Measurements from ENCODE around the gene ATP8A2.

Gene ATP8A2

DNA sequence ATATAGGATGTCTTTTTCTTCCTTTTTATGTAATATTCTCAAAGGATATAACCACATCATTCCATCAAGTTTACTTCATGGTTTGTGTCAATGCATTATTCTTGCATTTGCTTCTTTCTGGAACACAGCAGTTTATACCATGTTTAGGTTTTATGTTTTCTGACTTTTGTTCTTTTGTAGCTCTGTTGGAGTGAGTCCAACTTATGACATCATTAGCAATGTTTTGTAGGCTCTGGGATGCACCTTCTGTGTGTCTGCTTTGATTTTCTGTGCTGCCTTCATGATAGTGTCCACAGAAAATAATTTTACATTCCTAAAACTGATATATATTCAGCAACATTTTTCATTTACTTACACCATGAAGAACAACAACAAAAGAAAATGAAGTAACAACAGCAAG lies 611.1 kb downstream of the ATP8A2 start:
- TF ChIP-seq, protein P1, sequence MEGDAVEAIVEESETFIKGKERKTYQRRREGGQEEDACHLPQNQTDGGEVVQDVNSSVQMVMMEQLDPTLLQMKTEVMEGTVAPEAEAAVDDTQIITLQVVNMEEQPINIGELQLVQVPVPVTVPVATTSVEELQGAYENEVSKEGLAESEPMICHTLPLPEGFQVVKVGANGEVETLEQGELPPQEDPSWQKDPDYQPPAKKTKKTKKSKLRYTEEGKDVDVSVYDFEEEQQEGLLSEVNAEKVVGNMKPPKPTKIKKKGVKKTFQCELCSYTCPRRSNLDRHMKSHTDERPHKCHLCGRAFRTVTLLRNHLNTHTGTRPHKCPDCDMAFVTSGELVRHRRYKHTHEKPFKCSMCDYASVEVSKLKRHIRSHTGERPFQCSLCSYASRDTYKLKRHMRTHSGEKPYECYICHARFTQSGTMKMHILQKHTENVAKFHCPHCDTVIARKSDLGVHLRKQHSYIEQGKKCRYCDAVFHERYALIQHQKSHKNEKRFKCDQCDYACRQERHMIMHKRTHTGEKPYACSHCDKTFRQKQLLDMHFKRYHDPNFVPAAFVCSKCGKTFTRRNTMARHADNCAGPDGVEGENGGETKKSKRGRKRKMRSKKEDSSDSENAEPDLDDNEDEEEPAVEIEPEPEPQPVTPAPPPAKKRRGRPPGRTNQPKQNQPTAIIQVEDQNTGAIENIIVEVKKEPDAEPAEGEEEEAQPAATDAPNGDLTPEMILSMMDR (IDR thresholded peaks at IDR 0.05): no peak
- no peak for DNase-seq (ENCODE audit: low spot score)
- no peak overlapping the region for H3K4me3 ChIP-seq
- H3K27ac ChIP-seq: no peak overlapping the region

DNA sequence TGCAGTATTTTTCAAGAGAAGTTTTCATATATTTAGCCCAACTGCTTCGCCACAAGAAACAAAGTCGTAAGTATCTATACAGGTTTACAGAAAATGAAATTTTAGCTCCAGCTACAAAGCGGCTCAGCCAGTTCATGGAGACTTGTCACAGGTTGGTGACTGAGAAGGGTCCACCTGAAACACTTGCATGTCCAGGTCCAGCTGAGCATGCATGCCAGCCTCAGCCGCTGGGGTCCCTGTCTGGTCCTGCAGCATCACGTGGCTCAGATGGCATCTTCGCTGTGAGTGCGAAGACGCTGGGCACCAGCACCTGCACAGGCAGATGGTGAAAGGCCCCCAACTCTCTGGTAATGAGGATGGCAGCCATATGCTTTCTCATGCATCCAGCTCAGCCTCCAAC lies 616.2 kb downstream of the ATP8A2 start:
- TF ChIP-seq, protein P1 (IDR thresholded peaks at IDR 0.05): no peak
- Histone ChIP-seq H3K4me3 (no peak overlapping the region), H3K27ac (no peak overlapping the region)
- DNase-seq (ENCODE audit: low spot score): no peak

DNA sequence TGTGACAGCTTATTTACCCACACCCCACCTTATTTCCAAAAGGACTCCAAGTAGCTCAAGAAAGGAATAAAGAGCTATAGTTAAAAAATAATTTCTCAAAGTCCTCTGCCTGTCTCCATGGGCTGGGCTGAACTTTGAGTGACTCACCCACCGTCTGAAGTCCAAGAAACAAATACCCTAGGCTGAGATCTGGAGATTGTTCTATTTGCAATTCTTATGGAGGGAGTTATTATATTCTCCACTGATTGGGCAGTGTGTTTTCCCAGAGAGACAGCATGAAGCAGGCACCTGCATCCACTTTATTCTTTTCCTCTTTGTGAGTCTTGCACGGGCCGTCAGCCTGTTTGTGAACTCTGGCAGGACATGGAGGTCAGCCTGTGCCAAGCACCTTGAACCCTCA lies 616.9 kb downstream of the ATP8A2 start:
- no peak overlapping the region for H3K27ac ChIP-seq
- TF ChIP-seq, protein P1 (IDR thresholded peaks at IDR 0.05): no peak
- DNase-seq (ENCODE audit: low spot score): no peak
- no peak overlapping the region for H3K4me3 ChIP-seq

DNA sequence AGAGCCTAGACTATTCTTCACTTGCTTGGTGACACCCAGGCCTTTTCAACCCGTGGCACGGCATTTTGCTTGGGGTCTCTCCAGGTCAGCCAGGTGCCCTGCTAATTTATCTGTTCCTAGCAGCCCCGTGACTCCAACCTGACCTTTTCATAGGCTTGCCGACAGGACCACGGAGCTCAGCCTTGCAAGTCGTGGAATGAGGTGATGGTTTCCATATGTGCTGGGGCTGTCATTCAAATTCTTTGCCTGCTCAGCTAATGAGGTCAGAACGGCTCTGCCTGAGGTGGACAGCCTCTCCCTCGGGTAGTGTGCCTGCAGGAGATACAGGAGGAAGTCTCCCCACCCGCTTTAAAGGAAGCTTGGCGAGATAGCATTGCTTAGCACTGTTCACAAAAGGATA lies 619.0 kb downstream of the ATP8A2 start:
- Histone ChIP-seq H3K27ac (no peak overlapping the region), H3K4me3 (no peak overlapping the region)
- no peak for DNase-seq (ENCODE audit: low spot score)
- TF ChIP-seq, protein P1 (IDR thresholded peaks at IDR 0.05): no peak

DNA sequence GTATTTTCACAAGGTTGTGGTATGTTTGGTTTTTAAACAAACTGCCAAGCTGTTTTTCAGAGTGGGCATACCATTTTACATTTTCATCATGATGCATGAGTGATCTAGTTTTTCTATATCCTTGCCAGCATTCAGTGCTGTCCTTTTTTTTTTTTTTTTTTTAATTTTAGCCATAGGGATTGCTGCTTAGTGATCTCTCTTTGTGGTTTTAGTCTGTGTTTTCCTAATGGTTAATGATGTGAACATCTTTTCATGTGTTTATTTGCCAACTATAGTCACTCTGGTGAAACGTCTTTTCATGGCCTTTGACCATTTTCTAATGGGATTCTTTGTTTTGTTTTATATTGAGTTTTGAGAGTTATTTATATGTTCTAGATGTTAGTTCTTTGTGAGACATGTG lies 620.3 kb downstream of the ATP8A2 start:
- Histone ChIP-seq H3K4me3 (no peak overlapping the region), H3K27ac (no peak overlapping the region)
- no peak for DNase-seq (ENCODE audit: low spot score)
- TF ChIP-seq, protein P1 (IDR thresholded peaks at IDR 0.05): no peak

DNA sequence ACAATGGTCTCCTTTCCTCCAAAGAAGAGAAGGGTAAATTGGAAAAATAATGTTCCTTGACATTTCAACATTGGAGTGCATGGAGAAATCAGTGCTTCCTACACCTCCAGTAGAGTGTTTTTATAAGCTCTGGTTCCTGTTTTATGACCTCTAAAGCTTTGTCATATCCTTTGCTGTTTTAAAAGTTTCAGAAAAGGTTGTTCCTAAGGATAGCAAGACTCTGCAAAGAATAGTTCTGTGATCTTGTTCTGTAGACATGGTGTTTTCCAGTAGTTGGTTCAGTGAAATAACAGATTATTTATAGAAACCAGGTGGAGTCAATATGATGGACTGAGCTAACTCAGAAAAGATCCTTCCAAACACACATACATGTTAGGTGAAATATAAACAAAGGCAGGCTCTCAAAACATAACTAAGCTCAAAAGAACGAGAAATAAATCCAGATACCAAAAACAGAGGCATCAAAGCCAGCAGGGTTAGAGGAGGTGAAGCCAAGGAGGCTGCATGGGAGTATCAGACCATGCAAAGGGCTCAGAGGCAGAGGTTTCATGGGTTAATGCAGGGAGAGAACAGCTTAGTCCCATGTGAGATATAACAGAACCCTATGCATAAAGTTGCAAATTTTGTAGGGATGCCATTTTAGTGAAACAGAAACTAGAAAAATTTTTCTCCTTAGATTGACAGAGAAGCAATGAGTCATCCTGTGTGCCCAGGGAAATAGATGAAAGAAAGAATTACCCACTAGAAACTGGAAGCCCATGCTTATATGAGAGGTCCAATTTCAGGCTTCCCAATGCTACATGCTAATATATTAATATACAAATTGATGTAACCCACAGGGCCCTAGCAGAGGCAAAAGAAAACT lies 635.7 kb downstream of the ATP8A2 start:
- H3K4me3 ChIP-seq: no peak overlapping the region
- H3K27ac ChIP-seq: no peak overlapping the region
- TF ChIP-seq, protein P1 (IDR thresholded peaks at IDR 0.05): no peak
- no peak for DNase-seq (ENCODE audit: low spot score)

Measured in coronary artery (tissue), 2 donors.